Suprapubic skin (tissue), 3 donors: Measurements from ENCODE around the gene SFPQ.
"Not testable (repeated sequence)": the region's sequence is repeated elsewhere in the genome, so short reads cannot be mapped to it uniquely, and the experiment has no call there.

ENCODE experiments used
- EP300 ChIP-seq: sonication (generic); formaldehyde crosslinking; IDR thresholded peaks from one replicate; pipeline ENCODE4 v1.6.1; 2017; ENCODE audit warnings: antibody characterized with exemption
- POLR2A ChIP-seq, 2 donors: fragments of 450-650 bp; IDR thresholded peaks; one replicate each; pipeline ENCODE4 v1.6.1; 2017; ENCODE audit warnings: antibody characterized with exemption in 2 of 2, mild to moderate bottlenecking in 2 of 2, moderate library complexity in 2 of 2
- TF ChIP-seq, protein P1 (sequence below), 2 donors: fragments of 200-600 bp in 1 of 2; fragments of 450-650 bp in 1 of 2; sonication (generic) in 1 of 2; IDR thresholded peaks; one replicate each; pipeline ENCODE4 v1.5.1; 2016 to 2019; ENCODE audit warnings: antibody characterized with exemption in 2 of 2, mild to moderate bottlenecking in 1 of 2, moderate library complexity in 1 of 2

DNA sequence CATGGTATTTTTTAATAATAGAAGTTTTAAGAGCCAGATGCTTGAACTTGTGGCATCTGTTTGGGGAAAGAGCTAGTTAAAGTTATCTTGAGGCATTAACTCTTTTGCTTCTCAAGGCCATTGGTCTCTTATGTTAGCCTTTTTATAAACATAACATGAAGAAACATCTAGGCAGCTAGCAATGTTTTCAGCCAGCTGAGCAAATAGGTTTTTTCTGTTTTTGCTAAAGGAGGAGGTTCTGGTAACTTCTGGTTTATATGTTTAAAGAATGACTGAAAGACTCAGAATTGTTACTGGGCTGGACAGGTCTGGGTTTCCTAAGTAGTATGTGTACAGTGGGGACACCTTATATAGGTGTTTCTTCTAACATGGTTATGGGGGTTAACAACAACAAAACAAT, 50.7 kb downstream of the SFPQ start:
- not testable (repeated sequence) for TF ChIP-seq POLR2A (IDR thresholded peaks at IDR 0.05); EP300
- TF ChIP-seq, protein P1, sequence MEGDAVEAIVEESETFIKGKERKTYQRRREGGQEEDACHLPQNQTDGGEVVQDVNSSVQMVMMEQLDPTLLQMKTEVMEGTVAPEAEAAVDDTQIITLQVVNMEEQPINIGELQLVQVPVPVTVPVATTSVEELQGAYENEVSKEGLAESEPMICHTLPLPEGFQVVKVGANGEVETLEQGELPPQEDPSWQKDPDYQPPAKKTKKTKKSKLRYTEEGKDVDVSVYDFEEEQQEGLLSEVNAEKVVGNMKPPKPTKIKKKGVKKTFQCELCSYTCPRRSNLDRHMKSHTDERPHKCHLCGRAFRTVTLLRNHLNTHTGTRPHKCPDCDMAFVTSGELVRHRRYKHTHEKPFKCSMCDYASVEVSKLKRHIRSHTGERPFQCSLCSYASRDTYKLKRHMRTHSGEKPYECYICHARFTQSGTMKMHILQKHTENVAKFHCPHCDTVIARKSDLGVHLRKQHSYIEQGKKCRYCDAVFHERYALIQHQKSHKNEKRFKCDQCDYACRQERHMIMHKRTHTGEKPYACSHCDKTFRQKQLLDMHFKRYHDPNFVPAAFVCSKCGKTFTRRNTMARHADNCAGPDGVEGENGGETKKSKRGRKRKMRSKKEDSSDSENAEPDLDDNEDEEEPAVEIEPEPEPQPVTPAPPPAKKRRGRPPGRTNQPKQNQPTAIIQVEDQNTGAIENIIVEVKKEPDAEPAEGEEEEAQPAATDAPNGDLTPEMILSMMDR (IDR thresholded peaks at IDR 0.05) = not testable (repeated sequence)
